HG03460 (cell line): ENCODE results near the gene GAREM1.

Experiments
- ATAC-seq: cut with Tn5 transposase; IDR thresholded peaks from one replicate; pipeline ENCODE4 v1.9.1; 2021; ENCODE audit not compliant: unreplicated experiment

The GAREM1 gene

GRCh38 chr18:32459361-32460101 lies 11.2 kb downstream of the GAREM1 start:
- no peak for ATAC-seq

GRCh38 chr18:32455361-32455760 lies 15.3 kb downstream of the GAREM1 start:
- no peak for ATAC-seq

GRCh38 chr18:32454593-32454992 lies 16.1 kb downstream of the GAREM1 start:
- ATAC-seq = no peak

- ATAC-seq = no peak
Measured at GRCh38 chr18:32450874-32451273, 19.8 kb downstream of the GAREM1 start.

GRCh38 chr18:32450026-32450691 lies 20.5 kb downstream of the GAREM1 start:
- ATAC-seq = no peak

- no peak for ATAC-seq
Measured at GRCh38 chr18:32446780-32447179, 23.9 kb downstream of the GAREM1 start.

GRCh38 chr18:32445846-32446245 lies 24.8 kb downstream of the GAREM1 start:
- ATAC-seq = no peak

- no peak for ATAC-seq
Measured at GRCh38 chr18:32443706-32444215, 26.9 kb downstream of the GAREM1 start.

GRCh38 chr18:32443033-32443705 lies 27.5 kb downstream of the GAREM1 start:
- ATAC-seq = no peak

- ATAC-seq = no peak
Measured at GRCh38 chr18:32442575-32442974, 28.1 kb downstream of the GAREM1 start.

GRCh38 chr18:32441533-32441932 lies 29.1 kb downstream of the GAREM1 start:
- no peak for ATAC-seq

GRCh38 chr18:32440518-32440917 lies 30.2 kb downstream of the GAREM1 start:
- no peak for ATAC-seq

- no peak for ATAC-seq
Measured at GRCh38 chr18:32439802-32440201, 30.9 kb downstream of the GAREM1 start.

- no peak for ATAC-seq
Measured at GRCh38 chr18:32439241-32439640, 31.4 kb downstream of the GAREM1 start.

- no peak for ATAC-seq
Measured at GRCh38 chr18:32438173-32438572, 32.5 kb downstream of the GAREM1 start.

GRCh38 chr18:32437100-32437834 lies 33.4 kb downstream of the GAREM1 start:
- ATAC-seq = no peak

- no peak for ATAC-seq
Measured at GRCh38 chr18:32435631-32436500, 34.8 kb downstream of the GAREM1 start.

- no peak for ATAC-seq
Measured at GRCh38 chr18:32431753-32432152, 38.9 kb downstream of the GAREM1 start.

- no peak for ATAC-seq
Measured at GRCh38 chr18:32429402-32429801, 41.3 kb downstream of the GAREM1 start.
